Peyer's patch (tissue), 4 donors: ENCODE data around the gene DIO1. TPM values are rescaled to one million over a fixed set of nuclear protein-coding genes. Genes with fewer than 3 reads are reported as not detected.
A peak's percentile ranks its signal among the peaks of the same experiment; 100 is the strongest.

Experiments
- DNase-seq, 3 donors: peaks; one replicate each; pipeline ENCODE4 v3.0.0-alpha.2; 2017 to 2019
- H3K27ac ChIP-seq, 4 donors: fragments of 200-600 bp; sonication (generic); one replicate each; pipeline ENCODE4 v1.5.1; 2016 to 2019
- H3K27me3 ChIP-seq, 2 donors: fragments of 200-600 bp; sonication (generic); one replicate each; pipeline ENCODE4 v1.5.1; 2019
- H3K36me3 ChIP-seq, 3 donors: fragments of 200-600 bp; sonication (generic); one replicate each; pipeline ENCODE4 v1.5.1; 2016 to 2019
- H3K4me1 ChIP-seq, 4 donors: fragments of 200-600 bp; sonication (generic); one replicate each; pipeline ENCODE4 v1.5.1; 2016 to 2019
- H3K4me3 ChIP-seq, 4 donors: fragments of 200-600 bp; sonication (generic); 1 replicate in 3 of 4; 2 replicates in 1 of 4; pipeline ENCODE4 v1.5.1; 2016 to 2019; ENCODE audit warnings: mild to moderate bottlenecking in 1 of 4
- H3K9me3 ChIP-seq, 4 donors: fragments of 200-600 bp; sonication (generic); one replicate each; pipeline ENCODE4 v1.5.1; 2016 to 2019; ENCODE audit warnings: mild to moderate bottlenecking in 1 of 4
- CTCF ChIP-seq, 6 experiments: fragments of 450-650 bp in 4 of 6; fragments of 200-600 bp in 2 of 6; sonication (generic) in 1 of 6; IDR thresholded peaks; one replicate each; pipeline ENCODE4 v1.5.1; 2017 to 2019; ENCODE audit warnings: antibody characterized with exemption in 6 of 6, mild to moderate bottlenecking in 3 of 6, moderate library complexity in 1 of 6
- POLR2A ChIP-seq, 2 donors: fragments of 450-650 bp; IDR thresholded peaks; one replicate each; pipeline ENCODE4 v1.5.1; 2017; ENCODE audit warnings: antibody characterized with exemption in 2 of 2, mild to moderate bottlenecking in 2 of 2, moderate library complexity in 2 of 2
- total RNA-seq, 4 donors: library from RNA; depleted of rRNA; stranded (reverse); fragments of >200 nt; gene quantifications; one replicate each; pipeline ENCODE4 v1.1.0, GENCODE V29; 2016

DIO1 gene
- total RNA-seq, 4 donors from 2014 or later = not detected

GRCh38 chr1:53909946-53910345 lies 16.0 kb downstream of the DIO1 start:
- no peak overlapping the region for H3K4me3 ChIP-seq
- no peaks in the 10 kb centered on the region for H3K36me3 ChIP-seq
- no peak for DNase-seq
- no peaks in the 10 kb centered on the region for H3K27me3 ChIP-seq
- TF ChIP-seq POLR2A (IDR thresholded peaks at IDR 0.05) (no peak), CTCF (IDR thresholded peaks at IDR 0.05) (no peak)
- H3K9me3 ChIP-seq = no peaks in the 10 kb centered on the region
- H3K4me1 ChIP-seq = no peaks in the 10 kb centered on the region
- no peak overlapping the region for H3K27ac ChIP-seq

- no peak overlapping the region for H3K27ac ChIP-seq
- H3K4me1 ChIP-seq = no peaks in the 10 kb centered on the region
- TF ChIP-seq CTCF (IDR thresholded peaks at IDR 0.05) (no peak), POLR2A (IDR thresholded peaks at IDR 0.05) (no peak)
- no peaks in the 10 kb centered on the region for H3K9me3 ChIP-seq
- no peak overlapping the region for H3K4me3 ChIP-seq
- H3K27me3 ChIP-seq = no peaks in the 10 kb centered on the region
- DNase-seq = no peak
- H3K36me3 ChIP-seq = no peaks in the 10 kb centered on the region
Observed at GRCh38 chr1:53911442-53911841, 17.5 kb downstream of the DIO1 start.

- TF ChIP-seq POLR2A (IDR thresholded peaks at IDR 0.05) = no peak
- peak in 2 of 6 experiments; percentile 19 to 31 for TF ChIP-seq CTCF (IDR thresholded peaks at IDR 0.05)
- no peaks in the 10 kb centered on the region for H3K4me1 ChIP-seq
- H3K4me3 ChIP-seq = no peak overlapping the region
- no peaks in the 10 kb centered on the region for H3K36me3 ChIP-seq
- no peaks in the 10 kb centered on the region for H3K9me3 ChIP-seq
- no peak for DNase-seq
- H3K27me3 ChIP-seq = no peaks in the 10 kb centered on the region
- no peak overlapping the region for H3K27ac ChIP-seq
Observed at GRCh38 chr1:53913352-53914033, 19.5 kb downstream of the DIO1 start.

- peaks cover 0 to 7% (median 0%) of the 10 kb centered on the region in 3 donors for H3K36me3 ChIP-seq
- no peaks in the 10 kb centered on the region for H3K27me3 ChIP-seq
- TF ChIP-seq POLR2A (IDR thresholded peaks at IDR 0.05) (no peak), CTCF (IDR thresholded peaks at IDR 0.05) (no peak)
- DNase-seq = no peak
- no peak overlapping the region for H3K4me3 ChIP-seq
- no peaks in the 10 kb centered on the region for H3K9me3 ChIP-seq
- no peak overlapping the region for H3K27ac ChIP-seq
- no peaks in the 10 kb centered on the region for H3K4me1 ChIP-seq
Observed at GRCh38 chr1:53918343-53918742, 24.4 kb downstream of the DIO1 start.

GRCh38 chr1:53919675-53920066 lies 25.7 kb downstream of the DIO1 start:
- no peaks in the 10 kb centered on the region for H3K9me3 ChIP-seq
- H3K27me3 ChIP-seq = no peaks in the 10 kb centered on the region
- no peak for DNase-seq
- TF ChIP-seq POLR2A (IDR thresholded peaks at IDR 0.05) (no peak), CTCF (IDR thresholded peaks at IDR 0.05) (no peak)
- H3K4me1 ChIP-seq = no peaks in the 10 kb centered on the region
- no peak overlapping the region for H3K27ac ChIP-seq
- no peak overlapping the region for H3K4me3 ChIP-seq
- H3K36me3 ChIP-seq = peaks cover 0 to 10% (median 0%) of the 10 kb centered on the region in 3 donors
